Measurements from ENCODE around the gene SNX13.

DNA sequence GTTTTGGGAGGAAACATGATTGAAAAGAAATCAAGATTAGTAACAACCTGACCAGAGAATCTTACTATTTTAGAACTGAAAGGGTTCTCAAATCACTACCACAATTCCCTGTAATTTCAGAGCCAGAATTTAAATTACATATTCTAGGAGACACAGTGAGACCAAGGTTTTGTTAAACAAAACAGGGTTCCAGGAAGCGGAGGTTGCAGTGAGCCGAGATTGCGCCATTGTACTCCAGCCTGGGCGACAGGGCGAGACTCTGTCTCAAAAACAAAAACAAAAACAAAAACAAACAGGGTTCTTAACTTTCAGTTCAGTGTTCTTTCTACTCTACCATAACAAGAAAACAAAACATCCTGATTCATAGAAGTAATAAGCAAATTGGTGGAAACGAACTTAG lies 57.6 kb downstream of the SNX13 start:
- no peak for TF ChIP-seq CTCF (IDR thresholded peaks at IDR 0.05 in 4 of 5, conservative IDR thresholded peaks at IDR 0.05 in 1 of 5)
- no peak for TF ChIP-seq POLR2A (IDR thresholded peaks at IDR 0.05)
